Left ventricle myocardium inferior (tissue), 1 donor: ENCODE measurements around the gene ZNF334. TPM values are rescaled to one million over a fixed set of nuclear protein-coding genes. Genes with fewer than 3 reads are reported as not detected.

Source experiments
- DNase-seq: peaks from one replicate; pipeline ENCODE4 v3.0.0-alpha.2; 2020
- H3K27ac ChIP-seq: fragments of 200-600 bp; replicated peaks from 2 replicates; pipeline ENCODE4 v1.8.0; 2021
- H3K27me3 ChIP-seq: fragments of 200-600 bp; 2 replicates; pipeline ENCODE4 v1.8.0; 2021; ENCODE audit warnings: low read depth
- H3K36me3 ChIP-seq: fragments of 200-600 bp; 2 replicates; pipeline ENCODE4 v1.8.0; 2021
- H3K4me1 ChIP-seq: fragments of 200-600 bp; 2 replicates; pipeline ENCODE4 v1.8.0; 2021
- H3K4me3 ChIP-seq: fragments of 200-600 bp; 2 replicates; pipeline ENCODE4 v1.8.0; 2021; ENCODE audit warnings: mild to moderate bottlenecking, moderate library complexity
- H3K9me3 ChIP-seq: fragments of 200-600 bp; replicated peaks from 2 replicates; pipeline ENCODE4 v1.8.0; 2021
- CTCF ChIP-seq: fragments of 200-600 bp; IDR thresholded peaks from 2 replicates; pipeline ENCODE4 v1.8.0; 2021; ENCODE audit warnings: antibody characterized with exemption, mild to moderate bottlenecking, borderline replicate concordance
- intact Hi-C: fragments of 100-400 bp; cut with micrococcal nuclease; formaldehyde crosslinking; loops from one replicate; pipeline ENCODE4 v1.11.0; 2022
- total RNA-seq: library from RNA; stranded (reverse); fragmentation: NEBNext Ultra II Directional; extraction: Animal tissue kit (Norgen Biotek cat#: 25700); gene quantifications from one replicate; pipeline ENCODE4 v1.2.1, GENCODE V29; 2021
- donor health status: DM: no; HTN: yes; CAD: no; lungs with severe emphysema.

ZNF334 gene
- total RNA-seq, 1 donor from 2014 or later, result 0.71 TPM

GRCh38 chr20:46558511-46558959 is 45.2 kb upstream of the ZNF334 start:
- no peak for DNase-seq
- intact Hi-C loops, result no loop called here

GRCh38 chr20:46557231-46557956 is 44.0 kb upstream of the ZNF334 start:
- intact Hi-C loops, result no loop called here
- DNase-seq, result no peak

More at GRCh38 chr20:46558511-46558959, 45.2 kb upstream of the ZNF334 start:
- Histone ChIP-seq H3K4me1 (peaks cover 15% of the 10 kb centered on the region), H3K4me3 (no peak overlapping the region), H3K27ac (no peak overlapping the region), H3K27me3 (peaks cover 12% of the 10 kb centered on the region), H3K36me3 (no peaks in the 10 kb centered on the region), H3K9me3 (no peaks in the 10 kb centered on the region)
- no peak for TF ChIP-seq CTCF

GRCh38 chr20:46555370-46555956 is 42.1 kb upstream of the ZNF334 start:
- Histone ChIP-seq H3K9me3 (no peaks in the 10 kb centered on the region), H3K4me3 (no peak overlapping the region), H3K36me3 (no peaks in the 10 kb centered on the region), H3K27me3 (peaks cover 14% of the 10 kb centered on the region), H3K27ac (no peak overlapping the region), H3K4me1 (no peaks in the 10 kb centered on the region)
- no peak for DNase-seq
- intact Hi-C loops, result no loop called here
- TF ChIP-seq CTCF, result no peak

More at GRCh38 chr20:46557231-46557956, 44.0 kb upstream of the ZNF334 start:
- Histone ChIP-seq H3K36me3 (no peaks in the 10 kb centered on the region), H3K9me3 (no peaks in the 10 kb centered on the region), H3K4me3 (no peak overlapping the region), H3K27me3 (peaks cover 14% of the 10 kb centered on the region), H3K27ac (no peak overlapping the region), H3K4me1 (peaks cover 7% of the 10 kb centered on the region)
- no peak for TF ChIP-seq CTCF

GRCh38 chr20:46554828-46555227 is 41.5 kb upstream of the ZNF334 start:
- no peak for DNase-seq
- no peaks in the 10 kb centered on the region for H3K4me1 ChIP-seq
- no peak overlapping the region for H3K4me3 ChIP-seq
- intact Hi-C loops, result no loop called here
- H3K9me3 ChIP-seq, result no peaks in the 10 kb centered on the region
- no peaks in the 10 kb centered on the region for H3K36me3 ChIP-seq
- no peak overlapping the region for H3K27ac ChIP-seq
- H3K27me3 ChIP-seq, result peaks cover 14% of the 10 kb centered on the region
- no peak for TF ChIP-seq CTCF

GRCh38 chr20:46553926-46554325 is 40.6 kb upstream of the ZNF334 start:
- Histone ChIP-seq H3K4me1 (no peaks in the 10 kb centered on the region), H3K27ac (no peak overlapping the region), H3K36me3 (no peaks in the 10 kb centered on the region), H3K4me3 (no peak overlapping the region), H3K27me3 (peaks cover 16% of the 10 kb centered on the region), H3K9me3 (no peaks in the 10 kb centered on the region)
- TF ChIP-seq CTCF, result no peak
- intact Hi-C loops, result no loop called here
- DNase-seq, result no peak
